ENCODE measurements around the gene CST9L. TPM values are rescaled to one million over a fixed set of nuclear protein-coding genes. Genes with fewer than 3 reads are reported as not detected.

CST9L gene
- total RNA-seq, 1 donor from 2014 or later, result not detected

DNA sequence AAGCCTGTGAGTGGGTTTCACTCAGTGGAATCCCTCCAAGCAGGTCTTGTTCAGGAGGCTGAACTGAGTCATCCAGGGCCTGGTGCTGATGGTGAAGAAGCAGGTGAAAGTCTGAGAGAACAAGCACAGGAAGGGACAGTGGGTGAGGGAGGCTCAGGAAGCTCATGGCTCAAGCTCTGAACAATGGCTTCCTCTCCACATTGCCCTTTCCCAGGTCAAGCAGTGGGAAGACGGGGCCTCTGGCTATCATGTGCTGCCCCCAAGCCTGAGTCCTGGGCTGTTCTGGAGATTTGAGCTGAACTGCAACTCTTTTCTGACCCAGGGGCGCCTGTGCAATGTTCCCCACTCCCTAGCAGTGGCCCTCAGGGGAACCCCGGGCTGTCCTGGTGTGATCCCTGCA is 3.4 kb downstream of the CST9L start:
- TF ChIP-seq, protein P1, sequence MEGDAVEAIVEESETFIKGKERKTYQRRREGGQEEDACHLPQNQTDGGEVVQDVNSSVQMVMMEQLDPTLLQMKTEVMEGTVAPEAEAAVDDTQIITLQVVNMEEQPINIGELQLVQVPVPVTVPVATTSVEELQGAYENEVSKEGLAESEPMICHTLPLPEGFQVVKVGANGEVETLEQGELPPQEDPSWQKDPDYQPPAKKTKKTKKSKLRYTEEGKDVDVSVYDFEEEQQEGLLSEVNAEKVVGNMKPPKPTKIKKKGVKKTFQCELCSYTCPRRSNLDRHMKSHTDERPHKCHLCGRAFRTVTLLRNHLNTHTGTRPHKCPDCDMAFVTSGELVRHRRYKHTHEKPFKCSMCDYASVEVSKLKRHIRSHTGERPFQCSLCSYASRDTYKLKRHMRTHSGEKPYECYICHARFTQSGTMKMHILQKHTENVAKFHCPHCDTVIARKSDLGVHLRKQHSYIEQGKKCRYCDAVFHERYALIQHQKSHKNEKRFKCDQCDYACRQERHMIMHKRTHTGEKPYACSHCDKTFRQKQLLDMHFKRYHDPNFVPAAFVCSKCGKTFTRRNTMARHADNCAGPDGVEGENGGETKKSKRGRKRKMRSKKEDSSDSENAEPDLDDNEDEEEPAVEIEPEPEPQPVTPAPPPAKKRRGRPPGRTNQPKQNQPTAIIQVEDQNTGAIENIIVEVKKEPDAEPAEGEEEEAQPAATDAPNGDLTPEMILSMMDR (IDR thresholded peaks at IDR 0.05), result no peak
- Histone ChIP-seq H3K27ac (no peak overlapping the region), H3K27me3 (no peaks in the 10 kb centered on the region), H3K36me3 (no peaks in the 10 kb centered on the region), H3K4me3 (no peak overlapping the region), H3K9me3 (peaks cover 0 to 17% of the 10 kb centered on the region in 2 donors), H3K4me1 (no peaks in the 10 kb centered on the region)
- peak in 1 of 2 donors; percentile 43 for DNase-seq (ENCODE audit: low spot score in 2 of 2)
- intact Hi-C loops (cut with DNase I), result no loop called here

DNA sequence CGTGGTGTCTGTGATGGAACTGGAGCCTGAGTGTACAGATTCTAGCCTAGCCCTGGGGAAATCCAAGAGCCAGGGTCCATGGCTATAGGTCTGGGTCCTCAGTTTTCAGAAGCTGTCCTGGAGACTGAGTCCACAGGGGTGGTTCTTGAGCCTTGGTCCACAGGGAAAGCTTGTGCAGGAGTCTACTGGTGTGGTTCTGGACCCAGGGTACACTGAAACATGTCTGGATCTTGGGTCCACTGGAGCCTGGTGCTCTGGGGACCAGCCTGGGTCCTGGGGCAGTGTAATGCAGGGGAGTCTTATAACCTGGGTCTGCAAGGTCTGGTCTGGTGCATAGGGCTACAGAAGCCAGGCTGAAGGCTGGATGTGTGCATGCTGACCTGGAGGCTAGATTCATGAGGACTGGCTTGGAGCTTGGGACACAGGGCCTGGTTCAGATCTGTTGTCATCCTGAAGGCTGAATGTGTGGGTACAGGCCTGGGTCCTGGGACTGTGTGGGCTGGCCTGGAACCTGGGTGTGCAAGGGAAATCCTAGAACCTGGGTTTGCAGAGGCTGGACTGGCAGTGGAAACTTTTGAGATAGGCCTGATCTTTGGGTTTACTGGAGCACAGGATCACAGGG is 5.5 kb downstream of the CST9L start:
- no peak for DNase-seq (ENCODE audit: low spot score in 2 of 2)

DNA sequence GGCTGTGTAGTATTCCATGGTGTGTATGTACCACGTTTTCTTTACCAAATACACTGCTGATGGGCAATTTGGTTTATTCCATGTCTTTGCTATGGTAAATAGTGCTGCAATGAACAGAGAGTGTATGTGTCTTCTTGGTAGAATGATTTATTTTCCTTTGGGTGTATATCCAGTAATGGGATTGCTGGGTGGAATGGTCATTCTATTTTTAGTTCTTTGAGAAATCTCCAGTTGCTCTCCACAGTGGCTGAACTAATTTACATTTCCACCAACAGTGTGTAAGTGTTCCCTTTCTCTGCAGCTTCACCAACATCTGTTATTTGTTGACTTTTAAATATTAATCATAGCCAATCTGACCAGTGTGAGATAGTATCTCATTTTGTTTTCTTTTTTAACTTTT is 13.9 kb downstream of the CST9L start:
- peaks cover 0 to 11% of the 10 kb centered on the region in 2 donors for H3K9me3 ChIP-seq
- no peaks in the 10 kb centered on the region for H3K36me3 ChIP-seq
- H3K27ac ChIP-seq, result no peak overlapping the region
- TF ChIP-seq, protein P1 (IDR thresholded peaks at IDR 0.05), result no peak
- intact Hi-C loops (cut with DNase I), result no loop called here
- no peak overlapping the region for H3K4me3 ChIP-seq
- DNase-seq (ENCODE audit: low spot score in 2 of 2), result no peak
- no peaks in the 10 kb centered on the region for H3K4me1 ChIP-seq
- H3K27me3 ChIP-seq, result no peaks in the 10 kb centered on the region

More for the DNA sequence above, 5.5 kb downstream of the CST9L start:
- H3K9me3 ChIP-seq, result peaks cover 0 to 31% of the 10 kb centered on the region in 2 donors
- H3K27me3 ChIP-seq, result no peaks in the 10 kb centered on the region
- H3K4me1 ChIP-seq, result no peaks in the 10 kb centered on the region
- intact Hi-C loops (cut with DNase I), result no loop called here
- TF ChIP-seq, protein P1 (IDR thresholded peaks at IDR 0.05), result no peak
- H3K36me3 ChIP-seq, result no peaks in the 10 kb centered on the region
- no peak overlapping the region for H3K4me3 ChIP-seq
- H3K27ac ChIP-seq, result no peak overlapping the region

DNA sequence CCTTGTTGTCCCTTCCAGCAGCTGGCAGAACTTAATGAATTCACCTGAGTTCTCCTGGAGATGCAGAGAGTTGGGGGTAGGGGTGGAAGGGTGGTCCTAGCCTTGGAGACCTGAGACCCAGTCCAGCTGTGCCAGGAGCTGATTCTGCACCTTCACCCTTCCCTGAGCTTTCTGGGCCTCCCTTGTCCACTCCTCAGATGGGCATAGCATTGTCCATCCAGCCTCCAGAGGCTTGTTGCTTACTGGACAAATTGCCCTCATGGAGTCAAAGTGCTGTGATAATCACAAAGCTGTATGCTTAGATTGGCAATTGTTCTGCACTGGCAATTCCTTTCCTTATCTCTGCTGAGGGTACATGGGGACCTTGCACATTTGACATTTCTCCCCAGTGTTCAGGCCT is 16.5 kb downstream of the CST9L start:
- intact Hi-C loops (cut with DNase I), result no loop called here
- TF ChIP-seq, protein P1 (IDR thresholded peaks at IDR 0.05), result no peak
- Histone ChIP-seq H3K27ac (no peak overlapping the region), H3K4me1 (no peaks in the 10 kb centered on the region), H3K4me3 (no peak overlapping the region), H3K27me3 (no peaks in the 10 kb centered on the region), H3K9me3 (no peaks in the 10 kb centered on the region), H3K36me3 (no peaks in the 10 kb centered on the region)
- DNase-seq (ENCODE audit: low spot score in 2 of 2), result peak in 1 of 2 donors; percentile 53

DNA sequence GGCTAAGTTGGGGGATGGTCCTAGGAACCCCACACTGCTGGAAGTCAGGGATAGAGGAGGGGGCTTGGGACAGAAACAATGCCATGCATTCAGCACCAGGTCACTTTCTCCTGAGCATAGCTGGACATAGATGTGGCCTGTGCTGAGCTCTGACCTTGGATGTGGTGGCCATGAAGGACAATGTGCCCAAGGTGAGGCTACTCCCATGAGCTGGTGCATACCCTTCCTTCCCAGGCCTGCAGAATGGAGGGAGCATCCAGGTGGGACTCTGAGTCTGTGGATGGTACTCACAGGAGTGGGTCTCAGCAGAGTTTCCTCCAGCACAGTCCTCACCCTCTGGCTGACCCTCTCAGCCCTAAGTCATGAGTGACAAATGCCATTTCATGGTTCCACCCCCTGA is 16.9 kb downstream of the CST9L start:
- TF ChIP-seq, protein P1 (IDR thresholded peaks at IDR 0.05), result no peak
- no peak overlapping the region for H3K27ac ChIP-seq
- no peaks in the 10 kb centered on the region for H3K36me3 ChIP-seq
- no peaks in the 10 kb centered on the region for H3K4me1 ChIP-seq
- no peaks in the 10 kb centered on the region for H3K9me3 ChIP-seq
- intact Hi-C loops (cut with DNase I), result no loop called here
- peak in 1 of 2 donors; percentile 37 for DNase-seq (ENCODE audit: low spot score in 2 of 2)
- H3K27me3 ChIP-seq, result no peaks in the 10 kb centered on the region
- H3K4me3 ChIP-seq, result no peak overlapping the region

DNA sequence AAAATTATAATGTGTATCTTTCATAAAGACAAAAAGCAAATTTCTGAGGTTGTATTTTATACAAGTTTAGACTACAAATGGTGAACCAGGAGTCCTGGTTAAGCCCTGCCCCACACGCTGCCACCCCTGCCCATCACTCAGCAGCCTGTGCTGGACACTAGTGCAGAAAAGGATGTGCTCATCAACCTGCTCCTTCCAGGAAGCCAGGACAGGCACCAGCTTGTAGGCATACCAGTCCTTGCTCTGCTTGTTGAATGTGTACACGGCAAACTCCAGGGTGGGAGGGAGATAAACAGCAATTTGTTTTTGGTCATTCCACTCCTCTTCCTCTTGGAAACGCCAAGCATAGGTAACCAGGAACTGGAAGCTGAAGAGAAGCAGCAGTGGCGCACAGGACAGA is 18.1 kb downstream of the CST9L start:
- H3K4me3 ChIP-seq, result no peak overlapping the region
- no peaks in the 10 kb centered on the region for H3K4me1 ChIP-seq
- no peaks in the 10 kb centered on the region for H3K9me3 ChIP-seq
- intact Hi-C loops (cut with DNase I), result no loop called here
- no peaks in the 10 kb centered on the region for H3K27me3 ChIP-seq
- H3K27ac ChIP-seq, result no peak overlapping the region
- H3K36me3 ChIP-seq, result no peaks in the 10 kb centered on the region
- DNase-seq (ENCODE audit: low spot score in 2 of 2), result no peak
- TF ChIP-seq, protein P1 (IDR thresholded peaks at IDR 0.05), result no peak

Measured in ascending aorta (tissue), 2 donors.